Esophagus muscularis mucosa (tissue), 4 donors: ENCODE measurements around the gene ST6GAL2.

ENCODE experiments used
- CTCF ChIP-seq, 3 experiments: fragments of 200-600 bp in 2 of 3; fragments of 450-650 bp in 1 of 3; sonication (generic) in 2 of 3; IDR thresholded peaks; one replicate each; pipeline ENCODE4 v1.5.1; 2017 to 2019; ENCODE audit warnings: antibody characterized with exemption in 3 of 3, mild to moderate bottlenecking in 2 of 3, moderate library complexity in 1 of 3
- EP300 ChIP-seq: sonication (generic); formaldehyde crosslinking; IDR thresholded peaks from one replicate; pipeline ENCODE4 v1.6.1; 2017; ENCODE audit warnings: antibody characterized with exemption
- POLR2A ChIP-seq: fragments of 450-650 bp; IDR thresholded peaks from one replicate; pipeline ENCODE4 v1.6.1; 2017; ENCODE audit warnings: antibody characterized with exemption, moderate library complexity, mild to moderate bottlenecking, low read depth
- POLR2AphosphoS5 ChIP-seq, 2 donors: sonication (generic); formaldehyde crosslinking; IDR thresholded peaks; one replicate each; pipeline ENCODE4 v1.6.1; 2017; ENCODE audit warnings: antibody characterized with exemption in 2 of 2

DNA sequence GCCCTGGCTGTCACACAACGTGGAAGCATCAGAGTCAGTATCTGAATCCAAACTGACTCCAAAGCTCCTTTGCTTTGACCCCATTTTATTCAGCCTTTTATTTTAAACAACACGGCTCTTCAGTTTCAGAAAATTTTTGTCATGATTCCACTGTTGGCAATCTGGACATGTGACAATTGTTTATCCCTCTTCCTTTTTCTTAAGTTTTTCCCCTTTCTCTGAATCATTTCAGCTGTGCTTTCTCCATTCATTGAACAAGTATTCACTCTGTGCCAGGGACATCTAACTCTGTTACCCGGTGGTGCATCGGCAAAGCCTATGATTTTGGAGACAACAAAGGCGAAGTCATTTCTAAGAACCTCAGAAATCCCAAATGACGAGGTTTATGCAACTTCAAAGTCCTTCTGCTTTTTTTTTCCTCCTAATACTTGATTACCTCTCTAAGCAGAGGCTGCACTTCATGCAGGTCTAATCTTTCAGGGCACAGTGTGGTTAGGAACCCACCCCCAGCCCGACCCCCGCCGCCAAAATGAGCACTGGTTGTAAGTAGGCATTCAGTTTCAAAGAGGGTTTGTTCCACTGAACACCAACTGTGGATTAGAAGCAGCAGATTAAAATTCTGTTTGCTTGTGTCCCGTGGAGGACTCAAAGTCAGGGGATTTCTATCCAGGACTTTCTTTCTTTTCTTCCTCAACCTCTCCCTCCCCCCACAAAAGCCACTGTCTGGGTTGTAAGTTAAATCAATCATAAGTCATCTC lies 18.6 kb downstream of the ST6GAL2 start:
- TF ChIP-seq CTCF (IDR thresholded peaks at IDR 0.05) (no peak), POLR2AphosphoS5 (IDR thresholded peaks at IDR 0.05) (no peak), EP300 (no peak), POLR2A (no peak)
